Measurements from ENCODE around the gene CNTNAP2. TPM values are rescaled to one million over a fixed set of nuclear protein-coding genes. Genes with fewer than 3 reads are reported as not detected.

CNTNAP2 gene
- total RNA-seq, 2 experiments from 2014 or later = 0.28 TPM; not detected in 1

DNA sequence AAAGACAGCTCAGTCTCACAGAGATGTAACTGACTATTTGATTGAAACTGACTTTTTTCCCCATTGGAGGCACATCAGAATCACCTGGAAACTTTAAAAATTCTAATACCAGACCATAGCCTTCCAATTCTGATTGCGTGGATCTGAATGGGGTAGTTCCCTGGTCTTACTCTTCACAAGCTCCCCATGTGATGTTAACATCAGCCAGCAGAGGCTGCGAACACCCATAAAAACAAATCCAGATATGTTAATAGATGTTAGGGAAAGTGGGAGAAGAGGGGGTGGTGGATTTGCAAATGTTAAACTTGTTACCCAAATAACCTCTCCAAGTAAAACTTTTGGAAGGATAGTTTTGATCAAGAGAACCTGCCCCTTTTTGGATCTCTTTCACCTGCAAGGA lies 1133.4 kb downstream of the CNTNAP2 start:
- Histone ChIP-seq H3K9me2 (ENCODE audit: insufficient read depth, low read length) (no peaks in the 10 kb centered on the region), H3K36me3 (ENCODE audit: insufficient read depth, low read length) (no peaks in the 10 kb centered on the region), H3K4me1 (ENCODE audit: insufficient read depth, low read length, poor library complexity, severe bottlenecking) (no peaks in the 10 kb centered on the region), H3K79me2 (ENCODE audit: insufficient read depth, low read depth, low read length) (no peaks in the 10 kb centered on the region), H2AFZ (ENCODE audit: low read length) (no peak overlapping the region), H3K4me2 (ENCODE audit: low read length) (no peak overlapping the region), H3K9me3 (ENCODE audit: low read length) (no peaks in the 10 kb centered on the region), H3K4me3 (ENCODE audit: low read depth, low read length, poor library complexity, severe bottlenecking) (no peak overlapping the region), H4K20me1 (ENCODE audit: insufficient read depth, low read length) (no peaks in the 10 kb centered on the region), H3K27ac (ENCODE audit: low read depth, low read length, poor library complexity, severe bottlenecking) (no peak overlapping the region)
- CTCF ChIA-PET (ENCODE audit: unreplicated experiment) = no interaction called here
- BruUV-seq (replicated peaks) = no TSS peak
- POLR2A ChIA-PET = no interaction called here
- DNase-seq (ENCODE audit: low spot score) = no peak
- TF ChIP-seq, protein P1, sequence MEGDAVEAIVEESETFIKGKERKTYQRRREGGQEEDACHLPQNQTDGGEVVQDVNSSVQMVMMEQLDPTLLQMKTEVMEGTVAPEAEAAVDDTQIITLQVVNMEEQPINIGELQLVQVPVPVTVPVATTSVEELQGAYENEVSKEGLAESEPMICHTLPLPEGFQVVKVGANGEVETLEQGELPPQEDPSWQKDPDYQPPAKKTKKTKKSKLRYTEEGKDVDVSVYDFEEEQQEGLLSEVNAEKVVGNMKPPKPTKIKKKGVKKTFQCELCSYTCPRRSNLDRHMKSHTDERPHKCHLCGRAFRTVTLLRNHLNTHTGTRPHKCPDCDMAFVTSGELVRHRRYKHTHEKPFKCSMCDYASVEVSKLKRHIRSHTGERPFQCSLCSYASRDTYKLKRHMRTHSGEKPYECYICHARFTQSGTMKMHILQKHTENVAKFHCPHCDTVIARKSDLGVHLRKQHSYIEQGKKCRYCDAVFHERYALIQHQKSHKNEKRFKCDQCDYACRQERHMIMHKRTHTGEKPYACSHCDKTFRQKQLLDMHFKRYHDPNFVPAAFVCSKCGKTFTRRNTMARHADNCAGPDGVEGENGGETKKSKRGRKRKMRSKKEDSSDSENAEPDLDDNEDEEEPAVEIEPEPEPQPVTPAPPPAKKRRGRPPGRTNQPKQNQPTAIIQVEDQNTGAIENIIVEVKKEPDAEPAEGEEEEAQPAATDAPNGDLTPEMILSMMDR (conservative IDR thresholded peaks at IDR 0.05; ENCODE audit: low read length) = no peak
- TF ChIP-seq EZH2phosphoT487 (IDR thresholded peaks at IDR 0.05; ENCODE audit: borderline replicate concordance, low read depth, low read length) = no peak
- intact Hi-C loops (cut with micrococcal nuclease; ENCODE audit: unreplicated experiment) = loop anchor here (5.0 kb wide), 1 partner anchor 832 kb away; no protein-coding TSS in a partner anchor

DNA sequence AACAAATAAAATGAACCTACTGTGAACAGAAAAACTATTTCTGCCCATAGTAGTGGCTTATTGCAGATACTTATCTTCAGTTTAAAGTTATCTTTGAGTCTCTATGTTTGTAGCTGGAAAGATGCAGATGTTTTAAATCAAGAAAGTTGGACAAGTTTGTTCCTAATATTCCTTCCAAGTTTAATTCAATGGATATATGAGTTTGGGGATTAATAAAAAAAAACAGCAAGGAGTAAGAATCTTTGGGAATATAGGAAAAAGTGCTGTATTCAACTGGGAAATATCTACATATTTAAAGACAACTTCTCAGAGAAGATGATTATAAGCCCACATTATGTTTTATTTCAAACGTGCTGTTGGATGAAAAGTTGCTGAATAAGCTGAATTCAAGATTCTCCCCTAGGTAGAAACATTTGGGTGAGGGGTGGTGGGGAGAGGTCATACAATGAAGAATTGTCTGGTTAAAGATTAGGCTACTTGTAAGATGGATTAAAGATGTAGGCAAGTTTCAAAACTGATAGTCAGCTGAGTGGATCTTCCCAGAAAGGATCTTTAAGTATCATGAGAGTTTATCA lies 1135.2 kb downstream of the CNTNAP2 start:
- Histone ChIP-seq H3K4me1 (ENCODE audit: insufficient read depth, low read length, poor library complexity, severe bottlenecking) (no peaks in the 10 kb centered on the region), H2AFZ (ENCODE audit: low read length) (no peak overlapping the region), H3K4me2 (ENCODE audit: low read length) (no peak overlapping the region), H3K79me2 (ENCODE audit: insufficient read depth, low read depth, low read length) (no peaks in the 10 kb centered on the region), H3K9me2 (ENCODE audit: insufficient read depth, low read length) (no peaks in the 10 kb centered on the region), H3K9me3 (ENCODE audit: low read length) (no peaks in the 10 kb centered on the region), H3K27ac (ENCODE audit: low read depth, low read length, poor library complexity, severe bottlenecking) (no peak overlapping the region), H3K4me3 (ENCODE audit: low read depth, low read length, poor library complexity, severe bottlenecking) (no peak overlapping the region), H4K20me1 (ENCODE audit: insufficient read depth, low read length) (no peaks in the 10 kb centered on the region), H3K36me3 (ENCODE audit: insufficient read depth, low read length) (no peaks in the 10 kb centered on the region)
- BruUV-seq (replicated peaks) = no TSS peak
- CTCF ChIA-PET (ENCODE audit: unreplicated experiment) = no interaction called here
- no peak for TF ChIP-seq EZH2phosphoT487 (IDR thresholded peaks at IDR 0.05; ENCODE audit: borderline replicate concordance, low read depth, low read length)
- TF ChIP-seq, protein P1 (conservative IDR thresholded peaks at IDR 0.05; ENCODE audit: low read length) = no peak
- intact Hi-C loops (cut with micrococcal nuclease; ENCODE audit: unreplicated experiment) = no loop called here
- POLR2A ChIA-PET = no interaction called here
- no peak for DNase-seq (ENCODE audit: low spot score)

DNA sequence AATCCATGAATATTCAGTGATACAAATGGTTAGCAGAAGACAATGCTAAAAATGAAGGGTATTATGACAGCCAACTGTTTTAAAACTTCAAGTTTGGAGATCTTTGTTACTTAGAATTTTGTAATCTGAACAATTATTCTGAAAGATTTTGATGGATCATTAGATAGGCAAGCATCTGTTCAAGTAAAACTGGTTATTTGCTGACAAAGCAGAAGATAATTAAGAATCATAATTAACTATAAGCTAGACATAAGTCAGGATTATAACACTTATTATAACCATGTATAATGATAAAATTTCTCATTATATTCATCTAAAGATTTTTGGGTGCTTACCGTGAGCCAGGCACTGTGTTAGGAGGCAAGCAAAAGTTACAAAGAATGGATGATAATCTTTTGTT lies 1145.1 kb downstream of the CNTNAP2 start:
- Histone ChIP-seq H3K9me3 (ENCODE audit: low read length) (no peaks in the 10 kb centered on the region), H4K20me1 (ENCODE audit: insufficient read depth, low read length) (no peaks in the 10 kb centered on the region), H2AFZ (ENCODE audit: low read length) (no peak overlapping the region), H3K4me2 (ENCODE audit: low read length) (no peak overlapping the region), H3K79me2 (ENCODE audit: insufficient read depth, low read depth, low read length) (no peaks in the 10 kb centered on the region), H3K36me3 (ENCODE audit: insufficient read depth, low read length) (no peaks in the 10 kb centered on the region), H3K4me3 (ENCODE audit: low read depth, low read length, poor library complexity, severe bottlenecking) (no peak overlapping the region), H3K9me2 (ENCODE audit: insufficient read depth, low read length) (no peaks in the 10 kb centered on the region), H3K27ac (ENCODE audit: low read depth, low read length, poor library complexity, severe bottlenecking) (no peak overlapping the region), H3K4me1 (ENCODE audit: insufficient read depth, low read length, poor library complexity, severe bottlenecking) (no peaks in the 10 kb centered on the region)
- no TSS peak for BruUV-seq (replicated peaks)
- CTCF ChIA-PET (ENCODE audit: unreplicated experiment) = no interaction called here
- POLR2A ChIA-PET = no interaction called here
- TF ChIP-seq, protein P1 (conservative IDR thresholded peaks at IDR 0.05; ENCODE audit: low read length) = no peak
- no peak for TF ChIP-seq EZH2phosphoT487 (IDR thresholded peaks at IDR 0.05; ENCODE audit: borderline replicate concordance, low read depth, low read length)
- intact Hi-C loops (cut with micrococcal nuclease; ENCODE audit: unreplicated experiment) = no loop called here
- no peak for DNase-seq (ENCODE audit: low spot score)
